NOMO-1 treated with dmso at 0.1 percent for 144 hours (cell line): ENCODE measurements around the gene SLC45A1.
A peak's percentile ranks its signal among the peaks of the same experiment; 100 is the strongest.

Experiments
- DNase-seq: peaks from one replicate; lab custom pipeline; 2025; ENCODE audit not compliant: unreplicated experiment; lab: John Stamatoyannopoulos, UW

Gene SLC45A1

GRCh38 chr1:8335246-8335645, 17.3 kb downstream of the SLC45A1 start:
- DNase-seq = no peak

GRCh38 chr1:8337776-8338525, 20.0 kb downstream of the SLC45A1 start:
- DNase-seq = no peak

GRCh38 chr1:8338526-8339202, 20.8 kb downstream of the SLC45A1 start:
- DNase-seq = no peak

GRCh38 chr1:8339203-8339600, 21.3 kb downstream of the SLC45A1 start:
- no peak for DNase-seq

- DNase-seq = no peak
Observed at GRCh38 chr1:8340448-8340847, 22.5 kb downstream of the SLC45A1 start.

GRCh38 chr1:8342325-8342724, 24.4 kb downstream of the SLC45A1 start:
- no peak for DNase-seq

- no peak for DNase-seq
Observed at GRCh38 chr1:8343044-8343443, 25.1 kb downstream of the SLC45A1 start.

GRCh38 chr1:8343464-8344001, 25.6 kb downstream of the SLC45A1 start:
- DNase-seq = no peak

GRCh38 chr1:8344893-8345507, 27.1 kb downstream of the SLC45A1 start:
- no peak for DNase-seq

- DNase-seq = no peak
Observed at GRCh38 chr1:8345621-8346415, 27.9 kb downstream of the SLC45A1 start.

GRCh38 chr1:8347635-8348034, 29.7 kb downstream of the SLC45A1 start:
- no peak for DNase-seq

- no peak for DNase-seq
Observed at GRCh38 chr1:8348047-8348776, 30.3 kb downstream of the SLC45A1 start.

GRCh38 chr1:8348777-8349472, 31.0 kb downstream of the SLC45A1 start:
- peak; percentile 7 for DNase-seq

- no peak for DNase-seq
Observed at GRCh38 chr1:8349473-8349865, 31.6 kb downstream of the SLC45A1 start.

GRCh38 chr1:8349961-8350360, 32.0 kb downstream of the SLC45A1 start:
- no peak for DNase-seq

- no peak for DNase-seq
Observed at GRCh38 chr1:8350914-8351684, 33.2 kb downstream of the SLC45A1 start.

GRCh38 chr1:8351693-8352470, 34.0 kb downstream of the SLC45A1 start:
- DNase-seq = no peak

GRCh38 chr1:8352471-8352845, 34.5 kb downstream of the SLC45A1 start:
- DNase-seq = no peak
